HCT116 (cell line): ENCODE results near the gene TMEM205. TPM values are rescaled to one million over a fixed set of nuclear protein-coding genes. Genes with fewer than 3 reads are reported as not detected.

Experiments
- ATAC-seq: fragments of 200-7000 bp; cut with Tn5 transposase; 2 replicates; pipeline ENCODE4 v1.9.1; 2020; ENCODE audit warnings: mild to moderate bottlenecking, moderate library complexity
- BruUV-seq: library from RNA; stranded (reverse); fragments of 400-500 nt; replicated peaks from 2 replicates; lab custom pipeline; 2021; lab: Mats Ljungman, UMichigan
- CTCF ChIA-PET: fragments of 300-600 bp; sonication (Branson Sonifier 250); formaldehyde crosslinking; loops from one replicate; lab custom pipeline; 2021; ENCODE audit warnings: antibody characterized with exemption; lab: Charles Lee
- POLR2A ChIA-PET: fragments of 300-600, 350-600 bp; sonication (Branson Sonifier 250); formaldehyde crosslinking; loops from one replicate; lab custom pipeline; 2021; ENCODE audit warnings: antibody characterized with exemption; lab: Charles Lee
- RAD21 ChIA-PET, 2 experiments: fragments of 300-600 bp; sonication (Branson Sonifier 250); formaldehyde crosslinking; loops; one replicate each; lab custom pipeline; 2023; ENCODE audit warnings: low total read pairs in 2 of 2; ENCODE audit not compliant: uncharacterized antibody in 2 of 2, unreplicated experiment in 2 of 2, low non-redundant PET in 1 of 2; lab: Charles Lee
- DNase-seq: peaks from one replicate; pipeline ENCODE4 v3.0.0-alpha.2; 2010; ENCODE audit warnings: low read depth, low spot score
- H2AFZ ChIP-seq: fragments of 200-600 bp; shearing (Covaris generic), sonication (generic); 2 replicates; pipeline ENCODE4 v1.6.1; 2017; ENCODE audit warnings: low read depth, mixed run types, mixed read lengths, antibody characterized with exemption, low read length; ENCODE audit not compliant: poor library complexity, severe bottlenecking
- H3K27ac ChIP-seq: 2 replicates; pipeline ENCODE4 v1.5.1; 2012; ENCODE audit warnings: low read depth, low read length
- H3K27me3 ChIP-seq: fragments of 200-600 bp; sonication (generic); 2 replicates; pipeline ENCODE4 v1.6.1; 2016; ENCODE audit warnings: mixed run types, low read length, mixed read lengths; ENCODE audit not compliant: insufficient read depth
- H3K36me3 ChIP-seq, 2 experiments: fragments of 200-500 bp in 1 of 2; fragments of 200-600 bp in 1 of 2; sonication (Bioruptor generic) in 1 of 2; sonication (generic) in 1 of 2; 2 replicates each; pipeline versions ENCODE4 v1.5.1 to v1.6.1; 2014 to 2016; ENCODE audit warnings: low read length in 2 of 2, inconsistent platforms in 1 of 2, mixed read lengths in 1 of 2, mixed run types in 1 of 2; ENCODE audit not compliant: insufficient read depth in 2 of 2, control insufficient read depth in 1 of 2
- H3K4me1 ChIP-seq, 2 experiments: fragments of 200-600 bp in 1 of 2; sonication (generic) in 1 of 2; 2 replicates each; pipeline versions ENCODE4 v1.5.1 to v1.6.1; 2012 to 2017; ENCODE audit warnings: low read length in 2 of 2, inconsistent platforms in 1 of 2, mild to moderate bottlenecking in 1 of 2, mixed read lengths in 1 of 2, mixed run types in 1 of 2, moderate library complexity in 1 of 2; ENCODE audit not compliant: insufficient read depth in 2 of 2, control insufficient read depth in 1 of 2
- H3K4me2 ChIP-seq: fragments of 200-600 bp; sonication (generic); 2 replicates; pipeline ENCODE4 v1.6.1; 2017; ENCODE audit warnings: mixed run types, low read length, mixed read lengths
- H3K4me3 ChIP-seq, 2 experiments: fragments of 200-600 bp in 1 of 2; sonication (generic) in 1 of 2; replicated peaks in 1 of 2; 2 replicates each; pipeline ENCODE4 v1.5.1; 2011 to 2016; ENCODE audit warnings: low read length in 2 of 2, control low read depth in 1 of 2, low read depth in 1 of 2, mild to moderate bottlenecking in 1 of 2, mixed read lengths in 1 of 2, mixed run types in 1 of 2
- H3K79me2 ChIP-seq: fragments of 200-600 bp; sonication (generic); 2 replicates; pipeline ENCODE4 v1.6.1; 2017; ENCODE audit warnings: mild to moderate bottlenecking, mixed run types, low read length, moderate library complexity, mixed read lengths; ENCODE audit not compliant: insufficient read depth
- H3K9ac ChIP-seq: fragments of 200-600 bp; sonication (generic); 2 replicates; pipeline ENCODE4 v1.6.1; 2016; ENCODE audit warnings: low read length, mixed read lengths
- H3K9me2 ChIP-seq: fragments of 200-600 bp; sonication (generic), shearing (Covaris generic); 2 replicates; pipeline ENCODE4 v1.6.1; 2017; ENCODE audit warnings: mixed run types, mild to moderate bottlenecking, moderate library complexity; ENCODE audit not compliant: insufficient read depth
- H3K9me3 ChIP-seq, 2 experiments: fragments of 200-500 bp in 1 of 2; fragments of 200-600 bp in 1 of 2; sonication (Bioruptor generic) in 1 of 2; sonication (generic) in 1 of 2; 2 replicates each; pipeline ENCODE4 v1.6.1; 2014 to 2017; ENCODE audit warnings: low read length in 2 of 2, mixed read lengths in 2 of 2, inconsistent platforms in 1 of 2, low read depth in 1 of 2, mild to moderate bottlenecking in 1 of 2, mixed run types in 1 of 2, moderate library complexity in 1 of 2; ENCODE audit not compliant: control insufficient read depth in 1 of 2, insufficient read depth in 1 of 2
- H4K20me1 ChIP-seq: fragments of 200-600 bp; sonication (generic), shearing (Covaris generic); 2 replicates; pipeline ENCODE4 v1.6.1; 2017; ENCODE audit warnings: mixed run types, mild to moderate bottlenecking, moderate library complexity; ENCODE audit not compliant: insufficient read depth
- CBX3 ChIP-seq: IDR thresholded peaks from 2 replicates; pipeline ENCODE4 v1.6.1; 2012; ENCODE audit warnings: low read depth
- ELF1 ChIP-seq: IDR thresholded peaks from 2 replicates; pipeline ENCODE4 v1.6.1; 2012; ENCODE audit warnings: low read depth, borderline replicate concordance
- EZH2 ChIP-seq: fragments of 200-600 bp; sonication (generic); IDR thresholded peaks from 2 replicates; pipeline ENCODE4 v1.6.1; 2017; ENCODE audit warnings: antibody characterized with exemption, mixed run types
- JUND ChIP-seq: IDR thresholded peaks from 2 replicates; pipeline ENCODE4 v1.6.1; 2012
- POLR2A ChIP-seq: IDR thresholded peaks from 2 replicates; pipeline ENCODE4 v1.7.0; 2011; ENCODE audit warnings: borderline replicate concordance; ENCODE audit not compliant: insufficient read depth, insufficient read length; ENCODE audit errors: extremely low read depth
- POLR2AphosphoS5 ChIP-seq: IDR thresholded peaks from 2 replicates; pipeline ENCODE4 v1.6.1; 2011; ENCODE audit warnings: mild to moderate bottlenecking, low read depth, low read length, moderate library complexity
- RAD21 ChIP-seq: IDR thresholded peaks from 2 replicates; pipeline ENCODE4 v1.6.1; 2012; ENCODE audit warnings: low read depth, mild to moderate bottlenecking
- SIN3A ChIP-seq: IDR thresholded peaks from 2 replicates; pipeline ENCODE4 v1.6.1; 2012; ENCODE audit warnings: low read depth
- SP1 ChIP-seq: IDR thresholded peaks from 2 replicates; pipeline ENCODE4 v1.6.1; 2012; ENCODE audit warnings: low read depth
- SRF ChIP-seq: IDR thresholded peaks from 2 replicates; pipeline ENCODE4 v1.6.1; 2012; ENCODE audit warnings: low read depth
- YY1 ChIP-seq: IDR thresholded peaks from 2 replicates; pipeline ENCODE4 v1.6.1; 2011; ENCODE audit warnings: low read length, low read depth, moderate library complexity, mild to moderate bottlenecking; ENCODE audit not compliant: insufficient replicate concordance; ENCODE audit errors: extremely low read depth
- ZNF274 ChIP-seq: fragments of 200-500 bp; sonication (Bioruptor generic); IDR thresholded peaks from 2 replicates; pipeline ENCODE4 v1.6.1; 2014; ENCODE audit warnings: mild to moderate bottlenecking, low read depth, low read length, inconsistent platforms
- intact Hi-C: fragments of 100-400 bp; cut with micrococcal nuclease; formaldehyde crosslinking; loops from 2 replicates; pipeline ENCODE4 v1.10.0; 2022
- total RNA-seq: library from RNA; stranded (reverse); gene quantifications from one replicate; pipeline ENCODE4 v1.2.1, GENCODE V29; 2021; ENCODE audit not compliant: unreplicated experiment
- TF ChIP-seq, protein P1 (sequence below): IDR thresholded peaks from 2 replicates; pipeline ENCODE4 v1.6.1; 2012
- TF ChIP-seq, protein P2 (sequence below): IDR thresholded peaks from 2 replicates; pipeline ENCODE4 v1.6.1; 2011; ENCODE audit warnings: mild to moderate bottlenecking, low read length, moderate library complexity; ENCODE audit not compliant: insufficient replicate concordance; ENCODE audit errors: extremely low read depth
- TF ChIP-seq, protein P3 (sequence below): IDR thresholded peaks from 2 replicates; pipeline ENCODE4 v1.6.1; 2012; ENCODE audit warnings: low read depth

Gene TMEM205
- total RNA-seq, 1 experiment from 2014 or later = 55.9 TPM

DNA sequence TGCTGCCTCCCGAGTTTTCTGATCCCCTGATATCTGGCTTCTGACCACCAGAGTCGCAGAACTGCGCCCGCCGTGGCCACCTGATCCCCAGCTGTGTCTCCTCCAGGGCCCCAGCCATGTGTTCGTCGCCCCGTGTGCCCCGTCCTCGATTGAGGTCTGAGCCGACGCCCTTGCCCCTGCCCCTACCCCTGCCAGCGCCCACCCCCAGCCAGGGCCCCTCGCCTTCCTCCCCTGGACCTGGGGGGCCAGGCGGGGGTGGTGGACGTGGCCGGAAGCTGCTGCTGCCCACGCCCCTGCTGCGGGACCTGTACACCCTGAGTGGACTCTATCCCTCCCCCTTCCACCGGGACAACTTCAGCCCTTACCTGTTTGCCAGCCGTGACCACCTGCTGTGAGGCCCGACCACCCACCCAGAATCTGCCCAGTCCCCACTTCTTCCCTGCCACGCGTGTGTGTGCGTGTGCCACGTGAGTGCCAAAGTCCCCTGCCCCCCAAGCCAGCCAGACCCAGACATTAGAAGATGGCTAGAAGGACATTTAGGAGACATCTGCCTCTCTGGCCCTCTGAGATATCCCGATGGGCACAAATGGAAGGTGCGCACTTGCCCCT, 18.3 kb upstream of the TMEM205 start:
- BruUV-seq = no TSS peak
- ChIA-PET POLR2A (interaction anchor here (0.7 kb wide), 1 partner anchor 11 kb away, joined by 3 read pairs; no protein-coding TSS in a partner anchor), CTCF (no interaction called here), RAD21 (no interaction called here)
- Histone ChIP-seq H3K79me2 (no peaks in the 10 kb centered on the region), H3K27ac (no peak overlapping the region), H3K27me3 (no peaks in the 10 kb centered on the region), H3K36me3 (peaks cover 0 to 2% of the 10 kb centered on the region in 2 experiments; a peak in 1 of 4 replicates), H3K9me2 (no peaks in the 10 kb centered on the region), H3K4me3 (no peak overlapping the region), H4K20me1 (no peaks in the 10 kb centered on the region), H3K4me2 (no peak overlapping the region), H3K9me3 (no peaks in the 10 kb centered on the region), H2AFZ (no peak overlapping the region), H3K4me1 (peaks cover 5 to 10% of the 10 kb centered on the region in 2 experiments), H3K9ac (no peak overlapping the region)
- no peak for TF ChIP-seq POLR2AphosphoS5
- no peak for TF ChIP-seq YY1
- no peak for TF ChIP-seq POLR2A
- TF ChIP-seq RAD21 = no peak
- no peak for TF ChIP-seq EZH2
- intact Hi-C loops = no loop called here
- ATAC-seq = no peak
- DNase-seq = no peak

DNA sequence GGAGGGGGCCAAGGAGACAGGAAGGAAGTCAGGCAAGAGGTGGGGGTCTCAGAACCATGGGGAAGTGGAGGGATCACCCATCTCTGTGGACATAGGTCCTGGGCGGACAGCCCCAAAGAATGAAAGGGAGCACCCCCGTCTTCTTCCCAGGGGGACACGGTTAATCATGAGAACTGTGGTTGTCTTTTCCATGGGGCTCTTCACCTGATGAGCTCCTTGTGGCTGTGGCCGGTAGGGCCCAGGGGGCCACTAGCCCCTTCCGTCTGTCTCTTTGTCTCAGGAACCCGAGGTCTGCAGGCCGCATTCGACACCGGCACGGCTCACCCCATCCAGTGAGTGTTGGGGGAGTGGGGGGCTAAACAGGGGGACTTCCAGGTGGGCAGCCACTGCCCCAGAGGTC, 17.8 kb upstream of the TMEM205 start:
- H3K9me2 ChIP-seq = no peaks in the 10 kb centered on the region
- H3K27me3 ChIP-seq = no peaks in the 10 kb centered on the region
- ChIA-PET RAD21 (no interaction called here), POLR2A (interaction anchor here (0.7 kb wide), 1 partner anchor 11 kb away, joined by 3 read pairs; no protein-coding TSS in a partner anchor), CTCF (no interaction called here)
- intact Hi-C loops = no loop called here
- no peak overlapping the region for H3K4me2 ChIP-seq
- no peak overlapping the region for H2AFZ ChIP-seq
- H3K79me2 ChIP-seq = no peaks in the 10 kb centered on the region
- peaks cover 0 to 2% of the 10 kb centered on the region in 2 experiments; a peak in 1 of 4 replicates for H3K36me3 ChIP-seq
- DNase-seq (no peak), ATAC-seq (no peak)
- H3K9ac ChIP-seq = no peak overlapping the region
- H3K4me3 ChIP-seq = no peak overlapping the region
- BruUV-seq = no TSS peak
- no peaks in the 10 kb centered on the region for H3K9me3 ChIP-seq
- H3K27ac ChIP-seq = no peak overlapping the region
- peaks cover 5 to 12% of the 10 kb centered on the region in 2 experiments for H3K4me1 ChIP-seq
- H4K20me1 ChIP-seq = no peaks in the 10 kb centered on the region
- TF ChIP-seq SP1 (no peak), CBX3 (no peak), ZNF274 (no peak), POLR2A (no peak), JUND (no peak), SRF (no peak), ELF1 (no peak), SIN3A (no peak)
- TF ChIP-seq, protein P1, sequence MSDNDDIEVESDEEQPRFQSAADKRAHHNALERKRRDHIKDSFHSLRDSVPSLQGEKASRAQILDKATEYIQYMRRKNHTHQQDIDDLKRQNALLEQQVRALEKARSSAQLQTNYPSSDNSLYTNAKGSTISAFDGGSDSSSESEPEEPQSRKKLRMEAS = no peak
- TF ChIP-seq, protein P2, sequence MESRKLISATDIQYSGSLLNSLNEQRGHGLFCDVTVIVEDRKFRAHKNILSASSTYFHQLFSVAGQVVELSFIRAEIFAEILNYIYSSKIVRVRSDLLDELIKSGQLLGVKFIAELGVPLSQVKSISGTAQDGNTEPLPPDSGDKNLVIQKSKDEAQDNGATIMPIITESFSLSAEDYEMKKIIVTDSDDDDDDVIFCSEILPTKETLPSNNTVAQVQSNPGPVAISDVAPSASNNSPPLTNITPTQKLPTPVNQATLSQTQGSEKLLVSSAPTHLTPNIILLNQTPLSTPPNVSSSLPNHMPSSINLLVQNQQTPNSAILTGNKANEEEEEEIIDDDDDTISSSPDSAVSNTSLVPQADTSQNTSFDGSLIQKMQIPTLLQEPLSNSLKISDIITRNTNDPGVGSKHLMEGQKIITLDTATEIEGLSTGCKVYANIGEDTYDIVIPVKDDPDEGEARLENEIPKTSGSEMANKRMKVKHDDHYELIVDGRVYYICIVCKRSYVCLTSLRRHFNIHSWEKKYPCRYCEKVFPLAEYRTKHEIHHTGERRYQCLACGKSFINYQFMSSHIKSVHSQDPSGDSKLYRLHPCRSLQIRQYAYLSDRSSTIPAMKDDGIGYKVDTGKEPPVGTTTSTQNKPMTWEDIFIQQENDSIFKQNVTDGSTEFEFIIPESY = no peak
- TF ChIP-seq, protein P3, sequence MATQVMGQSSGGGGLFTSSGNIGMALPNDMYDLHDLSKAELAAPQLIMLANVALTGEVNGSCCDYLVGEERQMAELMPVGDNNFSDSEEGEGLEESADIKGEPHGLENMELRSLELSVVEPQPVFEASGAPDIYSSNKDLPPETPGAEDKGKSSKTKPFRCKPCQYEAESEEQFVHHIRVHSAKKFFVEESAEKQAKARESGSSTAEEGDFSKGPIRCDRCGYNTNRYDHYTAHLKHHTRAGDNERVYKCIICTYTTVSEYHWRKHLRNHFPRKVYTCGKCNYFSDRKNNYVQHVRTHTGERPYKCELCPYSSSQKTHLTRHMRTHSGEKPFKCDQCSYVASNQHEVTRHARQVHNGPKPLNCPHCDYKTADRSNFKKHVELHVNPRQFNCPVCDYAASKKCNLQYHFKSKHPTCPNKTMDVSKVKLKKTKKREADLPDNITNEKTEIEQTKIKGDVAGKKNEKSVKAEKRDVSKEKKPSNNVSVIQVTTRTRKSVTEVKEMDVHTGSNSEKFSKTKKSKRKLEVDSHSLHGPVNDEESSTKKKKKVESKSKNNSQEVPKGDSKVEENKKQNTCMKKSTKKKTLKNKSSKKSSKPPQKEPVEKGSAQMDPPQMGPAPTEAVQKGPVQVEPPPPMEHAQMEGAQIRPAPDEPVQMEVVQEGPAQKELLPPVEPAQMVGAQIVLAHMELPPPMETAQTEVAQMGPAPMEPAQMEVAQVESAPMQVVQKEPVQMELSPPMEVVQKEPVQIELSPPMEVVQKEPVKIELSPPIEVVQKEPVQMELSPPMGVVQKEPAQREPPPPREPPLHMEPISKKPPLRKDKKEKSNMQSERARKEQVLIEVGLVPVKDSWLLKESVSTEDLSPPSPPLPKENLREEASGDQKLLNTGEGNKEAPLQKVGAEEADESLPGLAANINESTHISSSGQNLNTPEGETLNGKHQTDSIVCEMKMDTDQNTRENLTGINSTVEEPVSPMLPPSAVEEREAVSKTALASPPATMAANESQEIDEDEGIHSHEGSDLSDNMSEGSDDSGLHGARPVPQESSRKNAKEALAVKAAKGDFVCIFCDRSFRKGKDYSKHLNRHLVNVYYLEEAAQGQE = no peak
